ENCODE results near the gene IRS1.

DNA sequence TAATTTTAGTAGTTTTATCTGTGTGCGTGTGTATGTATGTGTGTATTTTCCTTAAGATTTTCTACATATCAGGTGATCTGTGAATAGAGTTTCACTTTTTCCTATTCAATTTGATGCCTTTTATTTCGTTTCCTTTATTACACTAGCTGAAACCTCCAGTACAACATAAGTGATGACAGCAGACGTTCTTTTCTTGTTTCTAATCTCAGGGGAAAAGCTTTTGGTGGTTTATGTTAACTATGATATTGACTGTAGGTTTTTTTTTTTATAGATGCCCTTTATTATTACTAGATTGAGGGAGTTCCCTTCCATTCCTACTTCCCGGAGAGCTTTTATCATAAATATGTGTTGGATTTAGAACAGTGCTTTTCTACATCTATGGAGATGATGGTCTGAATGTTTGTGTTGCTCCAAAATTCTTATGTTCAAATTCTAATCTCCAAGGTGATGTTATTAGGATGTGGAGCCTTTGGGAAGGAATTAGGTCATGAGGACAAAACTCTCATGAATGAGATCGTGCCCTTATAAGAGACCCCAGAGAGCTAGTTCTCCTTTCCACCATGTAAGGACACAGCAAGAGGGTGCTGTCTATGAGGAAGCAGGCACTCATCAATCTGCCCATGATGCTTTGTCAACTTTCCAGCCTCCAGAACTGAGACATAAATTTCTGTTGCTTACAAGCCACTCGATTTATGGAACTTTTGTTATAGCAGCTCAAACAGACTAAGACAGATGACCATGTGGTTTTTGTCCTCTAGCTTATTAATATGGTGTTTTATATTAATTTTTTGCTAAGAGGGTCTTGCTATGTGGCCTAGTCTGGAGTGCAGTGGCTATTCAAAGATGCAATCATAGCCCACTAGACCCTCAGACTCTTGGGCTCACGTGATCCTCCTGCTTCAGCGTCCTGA lies 30.4 kb upstream of the IRS1 start:
- TF ChIP-seq CTCF (IDR thresholded peaks at IDR 0.05): no peak
- no peak for TF ChIP-seq POLR2AphosphoS5 (IDR thresholded peaks at IDR 0.05)

All from stomach (tissue), 4 donors.